ENCODE results near the gene PSMD6. TPM values are rescaled to one million over a fixed set of nuclear protein-coding genes. Genes with fewer than 3 reads are reported as not detected.

The PSMD6 gene
- total and polyA plus RNA-seq, 2 donors (not counting 3 experiments of a cell fraction or from before 2014, with no cell fraction given) = 53.7 to 90.8 TPM

GRCh38 chr3:64030741-64031140 lies 7.4 kb upstream of the PSMD6 start:
- H3K36me3 ChIP-seq (ENCODE audit: control insufficient read depth in 2 of 2, extremely low read depth in 1 of 2, insufficient read depth in 2 of 2, low read length in 2 of 2) = no peaks in the 10 kb centered on the region
- DNase-seq (ENCODE audit: low read depth, low spot score) (peak; percentile 66), FAIRE-seq (peak; percentile 93)
- H3K4me1 ChIP-seq (ENCODE audit: control insufficient read depth, extremely low read depth, insufficient read depth, low read length) = no peaks in the 10 kb centered on the region
- peak overlapping the region in 1 of 3 experiments; percentile 4 for H3K4me3 ChIP-seq (replicated peaks in 1 of 3; ENCODE audit: insufficient read depth in 1 of 3, low read depth in 1 of 3, low read length in 3 of 3)
- ChIA-PET POLR2A (no interaction called here), CTCF (interaction anchor here (0.6 to 6.7 kb wide), 27 partner anchors 22 to 680 kb away, joined by 3 to 112 read pairs (median 4); partner anchors contain the start of gene PRICKLE2)
- dilution Hi-C loops (cut with MboI; ENCODE audit: extremely low pct_ligation_motif_present, low sequenced_read_pairs) (loop anchor here (25.0 kb wide), 1 partner anchor 432 kb away; no protein-coding TSS in a partner anchor), intact Hi-C loops (cut with micrococcal nuclease) (loop anchor here (1.0 kb wide), 6 partner anchors 136 to 454 kb away; partner anchors contain the start of gene PRICKLE2)
- H3K9me1 ChIP-seq (replicated peaks; ENCODE audit: control insufficient read depth, extremely low read depth, insufficient read depth, low read length) = no peaks in the 10 kb centered on the region
- TF ChIP-seq, protein P1, sequence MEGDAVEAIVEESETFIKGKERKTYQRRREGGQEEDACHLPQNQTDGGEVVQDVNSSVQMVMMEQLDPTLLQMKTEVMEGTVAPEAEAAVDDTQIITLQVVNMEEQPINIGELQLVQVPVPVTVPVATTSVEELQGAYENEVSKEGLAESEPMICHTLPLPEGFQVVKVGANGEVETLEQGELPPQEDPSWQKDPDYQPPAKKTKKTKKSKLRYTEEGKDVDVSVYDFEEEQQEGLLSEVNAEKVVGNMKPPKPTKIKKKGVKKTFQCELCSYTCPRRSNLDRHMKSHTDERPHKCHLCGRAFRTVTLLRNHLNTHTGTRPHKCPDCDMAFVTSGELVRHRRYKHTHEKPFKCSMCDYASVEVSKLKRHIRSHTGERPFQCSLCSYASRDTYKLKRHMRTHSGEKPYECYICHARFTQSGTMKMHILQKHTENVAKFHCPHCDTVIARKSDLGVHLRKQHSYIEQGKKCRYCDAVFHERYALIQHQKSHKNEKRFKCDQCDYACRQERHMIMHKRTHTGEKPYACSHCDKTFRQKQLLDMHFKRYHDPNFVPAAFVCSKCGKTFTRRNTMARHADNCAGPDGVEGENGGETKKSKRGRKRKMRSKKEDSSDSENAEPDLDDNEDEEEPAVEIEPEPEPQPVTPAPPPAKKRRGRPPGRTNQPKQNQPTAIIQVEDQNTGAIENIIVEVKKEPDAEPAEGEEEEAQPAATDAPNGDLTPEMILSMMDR (IDR thresholded peaks at IDR 0.05; ENCODE audit: extremely low read depth in 1 of 2, insufficient read depth in 1 of 2, low read depth in 1 of 2, low read length in 2 of 2) = peak; percentile 77 to 82
- TF ChIP-seq MAX (IDR thresholded peaks at IDR 0.05; ENCODE audit: insufficient read depth, insufficient read length) (no peak), MYC (IDR thresholded peaks at IDR 0.05; ENCODE audit: low read depth, low read length) (peak; percentile 44)
- H4K20me1 ChIP-seq (replicated peaks; ENCODE audit: control insufficient read depth, extremely low read depth, insufficient read depth, low read length) = no peaks in the 10 kb centered on the region
- peak overlapping the region; percentile 54 for H3K4me2 ChIP-seq (ENCODE audit: insufficient read depth, low read length)
- BruUV-seq (replicated peaks) = no TSS peak
- no peak overlapping the region for H3K27ac ChIP-seq (ENCODE audit: insufficient read depth, low read depth, low read length)
- H2AFZ ChIP-seq (ENCODE audit: low read depth, low read length) = peak overlapping the region; percentile 60
- H3K9ac ChIP-seq (replicated peaks; ENCODE audit: extremely low read depth, insufficient read depth, low read length) = no peak overlapping the region
- H3K9me3 ChIP-seq (replicated peaks; ENCODE audit: control insufficient read depth, insufficient read depth, low read length) = no peaks in the 10 kb centered on the region
- H3K79me2 ChIP-seq (ENCODE audit: control insufficient read depth, insufficient read depth, low read length) = no peaks in the 10 kb centered on the region
- H3K27me3 ChIP-seq (ENCODE audit: control insufficient read depth in 2 of 2, insufficient read depth in 2 of 2, low read length in 2 of 2) = peaks cover 19 to 45% of the 10 kb centered on the region in 2 experiments

GRCh38 chr3:64029287-64029686 lies 6.0 kb upstream of the PSMD6 start:
- CTCF ChIA-PET = interaction anchor here (0.9 to 6.7 kb wide), 10 partner anchors 10 to 678 kb away, joined by 3 to 112 read pairs (median 6); partner anchors contain the start of gene PRICKLE2
- Histone ChIP-seq H3K9me3 (replicated peaks; ENCODE audit: control insufficient read depth, insufficient read depth, low read length) (no peaks in the 10 kb centered on the region), H3K9me1 (replicated peaks; ENCODE audit: control insufficient read depth, extremely low read depth, insufficient read depth, low read length) (no peaks in the 10 kb centered on the region), H3K36me3 (ENCODE audit: control insufficient read depth in 2 of 2, extremely low read depth in 1 of 2, insufficient read depth in 2 of 2, low read length in 2 of 2) (no peaks in the 10 kb centered on the region), H3K9ac (replicated peaks; ENCODE audit: extremely low read depth, insufficient read depth, low read length) (no peak overlapping the region), H3K27me3 (ENCODE audit: control insufficient read depth in 2 of 2, insufficient read depth in 2 of 2, low read length in 2 of 2) (peaks cover 19 to 39% of the 10 kb centered on the region in 2 experiments), H3K4me3 (replicated peaks in 1 of 3; ENCODE audit: insufficient read depth in 1 of 3, low read depth in 1 of 3, low read length in 3 of 3) (no peak overlapping the region), H3K27ac (ENCODE audit: insufficient read depth, low read depth, low read length) (no peak overlapping the region), H3K79me2 (ENCODE audit: control insufficient read depth, insufficient read depth, low read length) (no peaks in the 10 kb centered on the region), H3K4me2 (ENCODE audit: insufficient read depth, low read length) (no peak overlapping the region), H2AFZ (ENCODE audit: low read depth, low read length) (no peak overlapping the region), H4K20me1 (replicated peaks; ENCODE audit: control insufficient read depth, extremely low read depth, insufficient read depth, low read length) (no peaks in the 10 kb centered on the region), H3K4me1 (ENCODE audit: control insufficient read depth, extremely low read depth, insufficient read depth, low read length) (no peaks in the 10 kb centered on the region)
- DNase-seq (ENCODE audit: low read depth, low spot score) = no peak
- intact Hi-C loops (cut with micrococcal nuclease) (no loop called here), dilution Hi-C loops (cut with MboI; ENCODE audit: extremely low pct_ligation_motif_present, low sequenced_read_pairs) (loop anchor here (25.0 kb wide), 1 partner anchor 433 kb away; no protein-coding TSS in a partner anchor)
- BruUV-seq (replicated peaks) = no TSS peak
- no peak for TF ChIP-seq FOS (IDR thresholded peaks at IDR 0.05; ENCODE audit: borderline replicate concordance, insufficient read depth, low read length)
- TF ChIP-seq MAX (IDR thresholded peaks at IDR 0.05; ENCODE audit: insufficient read depth, insufficient read length) = no peak
- TF ChIP-seq GATA2 (IDR thresholded peaks at IDR 0.05; ENCODE audit: insufficient read depth, insufficient read length, low read depth, low read length) = no peak
- no peak for TF ChIP-seq POLR2AphosphoS5 (IDR thresholded peaks at IDR 0.05; ENCODE audit: insufficient read depth, low read depth, low read length)
- no peak for TF ChIP-seq MYC (IDR thresholded peaks at IDR 0.05; ENCODE audit: low read depth, low read length)
- TF ChIP-seq, protein P1 (IDR thresholded peaks at IDR 0.05; ENCODE audit: extremely low read depth in 1 of 2, insufficient read depth in 1 of 2, low read depth in 1 of 2, low read length in 2 of 2) = no peak
- no peak for TF ChIP-seq EZH2 (IDR thresholded peaks at IDR 0.05; ENCODE audit: borderline replicate concordance, low read depth, low read length, severe bottlenecking)
- TF ChIP-seq POLR2A (IDR thresholded peaks at IDR 0.05; ENCODE audit: low read depth, low read length) = no peak
- no peak for TF ChIP-seq JUN (IDR thresholded peaks at IDR 0.05; ENCODE audit: borderline replicate concordance, insufficient read depth, insufficient read length, low read depth)
- FAIRE-seq = no peak
- POLR2A ChIA-PET = no interaction called here

All from endothelial cell of umbilical vein (primary cell).